ENCODE results near the gene RICTOR. TPM values are rescaled to one million over a fixed set of nuclear protein-coding genes. Genes with fewer than 3 reads are reported as not detected.

The RICTOR gene
- total RNA-seq, 6 donors from 2014 or later, result 30.4 to 88.8 (median 38.1) TPM

- no peak for ATAC-seq (ENCODE audit: low FRiP score in 2 of 2)
- peaks cover 0 to 67% (median 13%) of the 10 kb centered on the region in 4 donors for H3K36me3 ChIP-seq
- WGBS, 2 donors, result 66 to 76% methylated on average over 8 of the region's 8 CpGs
- no peaks in the 10 kb centered on the region for H3K27me3 ChIP-seq
- no peak overlapping the region for H3K4me3 ChIP-seq
- TF ChIP-seq, protein P1, sequence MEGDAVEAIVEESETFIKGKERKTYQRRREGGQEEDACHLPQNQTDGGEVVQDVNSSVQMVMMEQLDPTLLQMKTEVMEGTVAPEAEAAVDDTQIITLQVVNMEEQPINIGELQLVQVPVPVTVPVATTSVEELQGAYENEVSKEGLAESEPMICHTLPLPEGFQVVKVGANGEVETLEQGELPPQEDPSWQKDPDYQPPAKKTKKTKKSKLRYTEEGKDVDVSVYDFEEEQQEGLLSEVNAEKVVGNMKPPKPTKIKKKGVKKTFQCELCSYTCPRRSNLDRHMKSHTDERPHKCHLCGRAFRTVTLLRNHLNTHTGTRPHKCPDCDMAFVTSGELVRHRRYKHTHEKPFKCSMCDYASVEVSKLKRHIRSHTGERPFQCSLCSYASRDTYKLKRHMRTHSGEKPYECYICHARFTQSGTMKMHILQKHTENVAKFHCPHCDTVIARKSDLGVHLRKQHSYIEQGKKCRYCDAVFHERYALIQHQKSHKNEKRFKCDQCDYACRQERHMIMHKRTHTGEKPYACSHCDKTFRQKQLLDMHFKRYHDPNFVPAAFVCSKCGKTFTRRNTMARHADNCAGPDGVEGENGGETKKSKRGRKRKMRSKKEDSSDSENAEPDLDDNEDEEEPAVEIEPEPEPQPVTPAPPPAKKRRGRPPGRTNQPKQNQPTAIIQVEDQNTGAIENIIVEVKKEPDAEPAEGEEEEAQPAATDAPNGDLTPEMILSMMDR (IDR thresholded peaks at IDR 0.05), result no peak
- no peak for TF ChIP-seq POLR2AphosphoS5 (IDR thresholded peaks at IDR 0.05)
- TF ChIP-seq EP300 (IDR thresholded peaks at IDR 0.05), result no peak
- no peak for TF ChIP-seq POLR2A (IDR thresholded peaks at IDR 0.05)
- H3K4me1 ChIP-seq, result peaks cover 5 to 14% (median 10%) of the 10 kb centered on the region in 4 donors
- no peaks in the 10 kb centered on the region for H3K9me3 ChIP-seq
- no peak for DNase-seq
- no peak overlapping the region for H3K27ac ChIP-seq
Measured at GRCh38 chr5:38888041-38888440, 186.2 kb downstream of the RICTOR start.

Small RNA genes within 50 kb of the gene (small RNA-seq; reads per million reads assigned to genes)
- gene AIG1P1, result 0 reads per million in 4 donors

Other genes with a start within 250 kb of the RICTOR start
- 100 to 1,000 TPM in 2 of 6 donors, 10 to 100 TPM in 4; 52.9 to 123 (median 72.2) TPM for gene OSMR, start 228.4 kb downstream of the RICTOR start, total RNA-seq
- gene FYB1, start 145.2 kb upstream of the RICTOR start, total RNA-seq, result 10 to 100 TPM; 24.0 to 97.4 (median 42.5) TPM